HG03045 (cell line): Measurements from ENCODE around the gene LSP1.

ENCODE experiments used
- ATAC-seq: cut with Tn5 transposase; IDR thresholded peaks from one replicate; pipeline ENCODE4 v1.9.1; 2021; ENCODE audit warnings: mild to moderate bottlenecking, moderate library complexity; ENCODE audit not compliant: unreplicated experiment

Gene LSP1

DNA sequence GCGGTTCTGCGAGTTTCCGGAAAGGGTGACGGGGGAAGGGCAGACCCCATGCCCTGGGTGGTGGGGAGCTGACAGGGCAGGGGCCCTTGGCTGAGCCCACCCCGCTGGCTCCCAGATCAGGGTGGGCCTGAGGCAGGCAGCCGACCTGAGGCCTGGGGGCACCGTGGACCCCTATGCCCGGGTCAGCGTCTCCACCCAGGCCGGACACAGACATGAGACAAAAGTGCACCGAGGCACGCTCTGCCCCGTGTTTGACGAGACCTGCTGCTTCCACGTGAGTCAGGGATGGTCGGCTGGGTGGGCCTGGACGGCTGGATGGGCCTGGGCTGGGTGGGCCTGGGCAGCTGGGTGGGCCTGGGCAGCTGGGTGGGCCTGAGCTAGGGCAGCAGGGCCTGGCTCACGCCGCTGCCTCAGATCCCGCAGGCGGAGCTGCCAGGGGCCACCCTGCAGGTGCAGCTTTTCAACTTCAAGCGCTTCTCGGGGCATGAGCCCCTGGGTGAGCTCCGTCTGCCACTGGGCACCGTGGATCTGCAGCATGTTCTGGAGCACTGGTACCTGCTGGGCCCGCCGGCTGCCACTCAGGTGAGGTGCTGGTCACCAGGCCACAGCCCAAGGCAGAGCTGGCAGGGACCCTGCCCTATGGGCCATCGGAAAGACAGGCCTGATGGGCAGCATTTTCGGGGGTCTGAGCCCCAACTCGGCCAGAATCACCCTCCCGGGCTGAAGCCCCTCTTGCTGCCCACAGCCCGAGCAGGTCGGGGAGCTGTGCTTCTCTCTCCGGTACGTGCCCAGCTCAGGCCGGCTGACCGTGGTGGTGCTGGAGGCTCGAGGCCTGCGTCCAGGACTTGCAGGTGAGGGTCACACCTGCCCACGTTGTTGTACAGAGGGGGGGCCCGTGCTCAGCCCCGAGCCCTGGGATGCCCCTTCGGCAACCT, 16.6 kb upstream of the LSP1 start:
- no peak for ATAC-seq

DNA sequence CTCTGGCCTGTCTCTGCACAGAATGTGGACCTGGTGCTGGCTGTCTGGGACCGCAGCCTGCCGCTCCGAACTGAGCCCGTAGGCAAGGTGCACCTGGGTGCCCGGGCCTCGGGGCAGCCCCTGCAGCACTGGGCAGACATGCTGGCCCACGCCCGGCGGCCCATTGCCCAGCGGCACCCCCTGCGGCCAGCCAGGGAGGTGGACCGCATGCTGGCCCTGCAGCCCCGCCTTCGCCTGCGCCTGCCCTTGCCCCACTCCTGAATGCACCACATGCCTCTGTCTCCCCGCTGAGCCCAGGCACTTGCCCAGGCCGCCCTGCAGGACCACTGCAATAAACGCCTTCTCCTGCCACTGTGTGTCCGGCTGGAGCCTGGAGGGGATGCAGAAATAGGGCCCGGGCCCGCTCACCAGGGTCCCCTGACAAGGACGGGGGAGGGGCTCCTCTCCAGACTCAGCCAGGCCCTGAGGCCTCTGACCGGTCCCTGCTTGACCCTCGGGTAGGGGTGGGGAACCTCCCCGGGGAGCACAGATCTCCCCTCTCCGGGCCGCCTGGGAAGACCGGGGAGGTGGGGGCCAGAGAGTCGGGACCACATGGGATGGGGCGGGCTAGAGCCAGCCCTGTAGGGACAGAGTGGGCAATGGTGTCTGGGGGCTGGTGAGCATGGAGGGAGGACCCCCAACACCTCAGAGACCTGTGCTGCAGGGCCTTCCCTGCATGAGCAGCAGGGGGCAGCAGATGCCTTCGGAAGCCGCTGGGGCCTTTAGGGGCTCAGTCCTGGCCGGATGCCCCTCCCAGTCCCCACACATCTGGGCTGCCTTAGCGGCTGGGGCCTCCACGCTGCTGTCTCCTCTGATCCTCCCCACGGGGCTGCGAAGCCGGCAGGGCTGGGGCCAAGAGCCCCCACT, 15.5 kb upstream of the LSP1 start:
- ATAC-seq, result peak; percentile 51

DNA sequence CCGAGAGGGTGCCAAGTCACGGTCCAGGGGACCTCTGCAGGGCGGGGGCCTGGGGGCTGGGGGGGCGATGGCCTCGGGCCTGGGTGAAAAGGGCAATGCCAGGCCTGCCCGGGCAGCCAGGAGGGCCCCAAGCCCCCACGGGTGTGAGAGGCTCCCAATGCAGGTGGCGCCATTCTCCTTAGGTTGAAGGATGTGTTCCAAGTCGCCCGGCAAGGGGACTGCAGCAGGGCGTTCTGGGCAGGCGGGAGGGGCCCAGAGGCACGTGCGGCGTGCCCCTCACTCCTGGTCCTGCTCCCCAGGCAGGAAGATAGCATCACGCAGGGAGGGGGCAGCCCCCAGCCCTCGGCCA, 14.8 kb upstream of the LSP1 start:
- ATAC-seq, result no peak

DNA sequence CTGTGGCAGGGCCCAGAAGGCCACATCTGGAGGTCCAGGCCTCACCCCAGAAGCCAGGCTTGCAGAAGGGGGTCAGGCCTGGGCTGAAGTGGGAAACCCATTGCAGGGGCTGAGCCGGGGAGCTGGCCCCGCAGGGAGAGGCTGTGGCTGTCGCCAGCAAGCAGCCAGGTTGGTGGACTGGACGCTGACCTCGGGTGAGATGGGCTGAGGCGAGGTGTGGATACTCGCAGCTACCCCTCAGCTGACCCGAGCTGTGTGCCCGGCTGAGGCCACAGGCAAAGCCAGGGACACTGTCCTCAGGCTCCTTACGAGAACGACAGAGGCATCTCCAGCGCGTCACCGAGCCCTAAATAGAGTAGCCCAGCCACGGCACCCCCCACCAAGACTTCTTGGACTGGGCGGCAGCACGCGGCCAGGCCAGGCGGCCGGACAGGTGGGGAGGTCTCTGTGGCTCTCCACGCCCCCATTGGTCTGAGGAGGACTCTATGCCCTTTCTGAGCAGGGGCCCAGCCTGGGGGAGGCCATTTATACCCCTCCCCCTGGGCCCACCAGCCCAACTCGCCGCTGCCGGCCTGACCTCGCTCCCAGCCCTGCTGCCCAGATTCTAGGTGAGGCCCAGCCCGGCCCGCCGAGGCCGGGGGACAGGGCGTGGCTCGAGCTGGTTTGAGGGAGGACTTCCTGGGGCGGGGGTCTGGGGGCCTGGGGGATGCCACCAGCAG, 14.3 kb upstream of the LSP1 start, which contains the start of gene TNNI2:
Gene TNNI2 (plus strand): TSS at position 556 of the 719 bp plus-strand sequence. CDS start 716 bp downstream, outside the sequence.
- no peak for ATAC-seq

DNA sequence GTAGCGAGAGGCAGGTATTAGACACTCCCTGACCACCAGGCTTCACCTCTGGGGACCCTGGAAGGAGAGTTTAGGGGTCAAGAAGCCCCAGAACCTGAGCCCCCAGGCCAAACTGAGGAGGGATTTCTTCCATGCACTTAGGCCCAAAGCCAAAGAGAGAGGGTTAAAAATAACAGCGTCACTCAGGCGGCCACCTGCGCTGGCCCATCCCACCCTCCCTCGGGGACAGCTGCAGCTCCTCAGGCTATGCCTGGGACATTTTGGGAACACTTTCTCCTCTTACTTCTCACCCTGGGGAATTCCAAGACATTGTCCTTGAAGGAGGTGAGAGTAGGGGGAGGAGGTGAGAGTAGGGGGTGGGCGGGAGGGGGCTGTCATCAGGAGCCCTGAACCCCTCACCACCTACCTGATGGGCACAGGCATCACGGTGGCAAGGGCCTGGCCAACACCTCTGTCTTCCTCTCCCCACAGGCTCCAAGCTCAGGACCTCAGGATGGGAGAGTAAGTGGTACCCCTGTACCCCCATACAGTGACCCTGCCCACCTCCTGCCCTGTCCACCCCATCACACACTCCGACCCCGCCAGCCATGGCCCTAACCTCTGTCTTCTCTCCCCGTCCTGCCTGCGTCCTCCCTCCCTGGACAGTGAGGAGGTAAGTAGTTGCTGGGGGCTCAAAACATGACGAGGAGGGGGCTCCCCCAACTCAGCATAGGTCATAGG, 13.5 kb upstream of the LSP1 start:
- no peak for ATAC-seq

DNA sequence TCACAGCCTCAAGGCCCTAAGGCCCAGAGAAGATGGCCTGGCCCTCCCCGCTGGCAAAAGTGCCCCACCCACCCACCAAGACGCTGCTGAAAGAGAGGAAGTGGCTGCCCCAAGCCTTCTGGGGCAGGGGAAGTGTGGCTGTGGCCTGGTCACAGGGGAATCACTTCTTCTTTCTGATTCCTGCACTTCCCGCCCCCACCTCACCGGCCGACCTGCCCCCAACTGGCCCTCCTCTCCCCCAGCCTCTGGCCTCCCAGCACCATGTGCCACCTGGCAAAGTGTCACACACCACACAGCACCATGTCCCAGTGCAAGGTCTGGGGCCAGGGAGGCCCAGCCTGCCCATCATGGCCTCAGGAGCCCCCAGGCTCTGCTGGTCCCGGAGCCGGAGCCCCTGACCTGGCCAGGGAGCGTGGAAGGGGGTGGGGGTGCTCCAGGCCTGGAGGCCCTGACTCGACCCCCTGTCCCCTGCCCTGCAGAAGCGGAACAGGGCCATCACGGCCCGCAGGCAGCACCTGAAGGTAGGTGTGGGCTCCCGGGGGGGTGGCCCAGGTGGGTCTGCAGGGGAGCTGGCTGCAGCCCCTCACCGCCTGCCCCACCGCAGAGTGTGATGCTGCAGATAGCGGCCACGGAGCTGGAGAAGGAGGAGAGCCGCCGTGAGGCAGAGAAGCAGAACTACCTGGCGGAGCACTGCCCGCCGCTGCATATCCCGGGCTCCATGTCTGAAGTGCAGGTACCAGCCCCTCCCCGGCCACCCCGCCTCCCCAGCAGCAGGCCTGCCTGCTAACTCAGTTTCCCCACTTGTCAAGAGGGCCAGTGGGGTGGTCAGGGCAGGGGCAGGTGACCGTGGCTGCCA, 12.7 kb upstream of the LSP1 start:
- ATAC-seq, result no peak

DNA sequence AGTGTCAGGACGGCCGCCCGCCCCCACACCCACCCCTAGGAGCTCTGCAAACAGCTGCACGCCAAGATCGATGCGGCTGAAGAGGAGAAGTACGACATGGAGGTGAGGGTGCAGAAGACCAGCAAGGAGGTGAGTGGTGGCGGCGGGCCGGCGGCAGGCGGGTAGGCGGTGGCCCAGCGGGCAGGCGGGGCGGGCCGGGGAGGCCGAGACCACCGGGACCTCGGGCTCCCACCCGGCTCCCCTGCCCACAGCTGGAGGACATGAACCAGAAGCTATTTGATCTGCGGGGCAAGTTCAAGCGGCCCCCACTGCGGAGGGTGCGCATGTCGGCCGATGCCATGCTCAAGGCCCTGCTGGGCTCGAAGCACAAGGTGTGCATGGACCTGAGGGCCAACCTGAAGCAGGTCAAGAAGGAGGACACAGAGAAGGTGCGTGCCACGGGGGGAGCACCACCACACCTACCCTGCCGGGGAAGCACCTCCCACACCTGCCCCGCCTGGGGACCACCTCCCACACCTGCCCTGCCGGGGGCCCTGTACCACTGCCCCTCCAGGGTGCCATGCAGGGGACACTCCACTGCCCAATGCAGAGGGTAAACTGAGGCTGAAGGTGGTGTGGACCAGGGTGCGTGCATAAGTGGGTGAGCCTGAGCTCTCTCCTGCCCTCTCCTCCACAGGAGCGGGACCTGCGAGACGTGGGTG, 12.0 kb upstream of the LSP1 start:
- ATAC-seq, result no peak

DNA sequence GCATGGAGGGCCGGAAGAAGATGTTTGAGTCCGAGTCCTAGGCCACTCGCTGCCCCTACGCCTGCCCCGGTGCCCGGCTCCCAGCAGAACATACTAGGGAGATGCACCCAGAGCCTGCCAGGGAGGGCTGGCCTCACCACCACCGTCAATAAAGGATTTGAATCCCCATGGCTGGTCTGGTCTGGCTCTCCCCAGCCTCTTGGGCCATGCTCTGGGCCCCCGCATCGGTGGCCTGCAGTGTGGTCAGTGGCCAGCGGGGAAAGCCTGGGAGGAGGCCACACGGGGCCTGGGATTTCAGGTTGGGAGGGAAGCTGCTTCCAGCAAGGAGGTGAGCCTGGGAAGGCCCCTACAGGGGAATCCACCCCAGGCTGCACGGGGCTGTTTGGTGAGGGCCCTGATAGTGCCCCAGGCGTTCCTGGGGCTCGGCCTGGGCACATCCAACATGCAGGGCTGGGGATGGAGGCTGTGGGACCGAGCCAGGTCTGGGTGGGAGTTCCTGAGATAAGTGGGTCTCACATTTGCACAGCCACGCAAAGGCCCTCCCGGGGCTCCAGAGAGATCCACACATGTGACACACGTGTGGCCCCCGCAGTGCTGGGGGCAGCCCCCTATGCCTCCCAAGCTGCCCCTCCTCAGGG, 11.3 kb upstream of the LSP1 start:
- no peak for ATAC-seq

DNA sequence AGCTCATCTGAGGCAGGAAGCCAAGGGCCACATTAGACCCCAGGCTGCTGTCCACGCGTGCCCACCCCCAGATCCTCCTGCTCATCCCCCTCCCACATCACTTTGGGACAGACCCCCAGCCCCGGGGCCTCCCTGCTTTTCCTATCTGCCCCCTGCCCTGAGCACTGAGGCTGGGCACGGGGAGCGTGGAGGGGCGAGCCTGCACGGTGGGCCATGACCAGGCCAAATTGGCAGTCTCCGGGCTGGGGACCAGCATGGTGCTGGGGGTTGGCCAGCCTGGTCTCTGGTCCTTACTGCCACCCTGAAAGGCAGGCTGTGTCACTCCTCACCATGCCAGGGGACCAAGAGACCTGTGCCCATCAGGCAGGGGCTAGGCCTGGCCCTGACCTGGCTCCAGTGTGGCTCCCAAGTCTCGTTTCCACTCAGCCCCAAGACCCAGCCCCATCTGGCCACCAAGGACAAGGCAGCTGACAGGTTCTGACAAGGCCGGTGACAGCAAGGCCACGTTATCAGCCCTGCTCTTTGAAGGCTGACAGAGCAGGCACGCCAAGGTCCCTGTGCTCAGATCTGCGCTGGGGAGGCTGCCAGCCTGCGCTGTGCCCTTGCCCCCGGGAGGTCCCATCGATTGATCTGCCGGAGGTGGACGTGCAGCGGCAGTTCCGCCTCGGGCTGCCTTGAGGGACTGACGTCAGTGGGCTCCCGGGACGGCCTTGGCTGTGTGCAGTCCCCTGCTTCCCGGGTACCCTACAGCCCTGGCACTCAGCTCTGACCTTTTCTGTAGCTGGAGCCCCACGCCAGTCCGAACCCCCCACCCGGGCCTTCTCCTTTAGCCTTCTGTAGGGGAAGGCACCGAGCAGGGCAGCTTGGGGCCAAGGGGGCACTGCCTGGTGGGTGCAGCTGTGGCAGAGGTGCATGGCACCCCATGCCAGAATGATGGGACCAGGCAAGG, 10.5 kb upstream of the LSP1 start:
- no peak for ATAC-seq

DNA sequence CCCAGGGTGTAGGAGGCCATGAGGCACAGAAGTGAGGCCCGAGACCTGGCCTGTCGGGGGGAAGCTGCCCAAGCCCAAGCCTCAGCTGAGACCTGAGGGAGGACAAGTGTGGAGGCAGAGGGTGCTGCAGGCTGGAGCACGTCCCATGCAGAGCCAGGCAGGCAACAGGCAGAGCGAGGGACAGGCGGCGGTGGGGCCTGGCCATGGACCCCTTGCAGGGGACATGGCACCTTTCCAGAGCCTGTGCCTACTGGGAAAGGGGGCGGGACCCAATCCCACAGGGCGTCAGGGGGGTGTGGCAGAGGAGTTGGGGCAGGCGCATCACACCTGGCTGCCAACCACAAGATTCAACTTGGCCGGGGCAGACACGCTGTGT, 9.8 kb upstream of the LSP1 start:
- ATAC-seq, result no peak

DNA sequence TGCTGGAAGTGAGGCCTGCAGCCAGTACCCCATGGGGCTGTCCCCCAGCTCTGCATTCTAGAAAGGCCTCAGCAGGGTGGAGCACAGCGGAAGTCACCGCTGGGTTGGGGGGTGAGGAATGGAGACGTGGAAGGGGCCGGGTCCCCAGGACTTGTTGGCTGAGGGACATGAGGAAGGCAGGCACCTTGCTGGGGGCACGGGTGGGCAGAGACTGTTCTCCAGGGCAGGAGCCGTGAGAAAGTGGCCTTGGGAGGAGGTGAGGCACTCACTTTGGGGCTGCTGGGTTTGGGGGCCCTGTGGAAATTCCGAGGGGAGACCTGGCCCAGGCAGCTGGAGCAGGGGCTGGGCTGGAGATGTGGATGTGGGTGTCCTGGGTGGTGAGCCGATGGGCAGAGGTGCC, 9.1 kb upstream of the LSP1 start:
- no peak for ATAC-seq

DNA sequence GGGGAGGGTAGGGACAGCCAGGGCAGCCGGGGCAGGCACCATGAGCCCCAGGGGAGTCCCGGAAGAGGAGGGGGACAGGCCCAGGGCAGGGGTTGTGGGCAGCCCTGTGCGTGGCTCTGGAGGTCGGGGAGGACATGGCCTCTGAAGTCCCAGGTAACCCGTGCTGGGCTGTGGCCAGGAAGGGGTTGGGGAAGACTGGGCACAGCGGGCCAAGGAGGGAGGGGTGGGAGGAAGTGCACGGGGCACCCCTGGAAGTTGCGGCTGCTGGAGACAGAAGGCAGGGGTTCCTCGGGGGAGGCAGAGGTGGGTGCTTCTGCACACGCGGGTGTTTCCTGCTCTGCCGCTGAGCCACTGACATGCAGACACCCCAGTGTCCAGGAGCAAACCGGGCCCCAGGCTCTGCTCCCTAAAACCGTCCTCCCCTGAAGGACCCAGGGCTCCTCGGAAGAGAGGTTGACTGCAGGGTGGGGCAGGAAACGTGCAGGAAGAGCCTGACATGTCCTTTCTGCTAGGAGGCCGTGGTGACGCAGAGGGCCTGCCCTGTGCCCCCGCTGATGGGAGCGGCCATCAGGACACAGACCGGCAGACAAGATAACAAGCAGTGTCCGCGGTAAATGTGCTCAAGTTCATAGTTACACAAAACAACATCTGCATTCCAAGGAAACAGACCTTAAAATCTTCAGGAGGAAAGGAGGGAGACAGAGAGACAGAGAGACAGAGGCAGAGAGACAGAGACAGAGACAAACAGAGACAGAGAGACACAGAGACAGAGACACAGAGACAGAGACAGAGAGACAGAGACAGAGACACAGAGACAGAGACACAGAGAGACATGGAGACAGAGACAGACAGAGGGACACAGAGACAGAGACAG, 8.4 kb upstream of the LSP1 start:
- no peak for ATAC-seq

DNA sequence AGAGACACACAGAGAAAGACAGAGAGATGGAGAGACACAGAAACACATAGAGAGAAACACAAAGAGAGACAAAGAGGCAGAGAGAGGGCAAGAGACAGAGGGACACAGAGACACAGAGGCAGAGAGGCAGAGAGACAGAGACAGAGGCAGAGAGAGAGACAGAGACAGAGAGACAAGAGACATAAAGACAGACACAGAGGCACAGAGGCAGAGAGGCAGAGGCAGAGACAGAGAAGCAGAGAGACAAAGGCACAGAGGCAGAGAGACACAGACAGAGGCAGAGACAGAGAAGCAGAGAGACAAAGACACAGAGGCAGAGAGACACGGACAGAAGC, 7.8 kb upstream of the LSP1 start:
- no peak for ATAC-seq

DNA sequence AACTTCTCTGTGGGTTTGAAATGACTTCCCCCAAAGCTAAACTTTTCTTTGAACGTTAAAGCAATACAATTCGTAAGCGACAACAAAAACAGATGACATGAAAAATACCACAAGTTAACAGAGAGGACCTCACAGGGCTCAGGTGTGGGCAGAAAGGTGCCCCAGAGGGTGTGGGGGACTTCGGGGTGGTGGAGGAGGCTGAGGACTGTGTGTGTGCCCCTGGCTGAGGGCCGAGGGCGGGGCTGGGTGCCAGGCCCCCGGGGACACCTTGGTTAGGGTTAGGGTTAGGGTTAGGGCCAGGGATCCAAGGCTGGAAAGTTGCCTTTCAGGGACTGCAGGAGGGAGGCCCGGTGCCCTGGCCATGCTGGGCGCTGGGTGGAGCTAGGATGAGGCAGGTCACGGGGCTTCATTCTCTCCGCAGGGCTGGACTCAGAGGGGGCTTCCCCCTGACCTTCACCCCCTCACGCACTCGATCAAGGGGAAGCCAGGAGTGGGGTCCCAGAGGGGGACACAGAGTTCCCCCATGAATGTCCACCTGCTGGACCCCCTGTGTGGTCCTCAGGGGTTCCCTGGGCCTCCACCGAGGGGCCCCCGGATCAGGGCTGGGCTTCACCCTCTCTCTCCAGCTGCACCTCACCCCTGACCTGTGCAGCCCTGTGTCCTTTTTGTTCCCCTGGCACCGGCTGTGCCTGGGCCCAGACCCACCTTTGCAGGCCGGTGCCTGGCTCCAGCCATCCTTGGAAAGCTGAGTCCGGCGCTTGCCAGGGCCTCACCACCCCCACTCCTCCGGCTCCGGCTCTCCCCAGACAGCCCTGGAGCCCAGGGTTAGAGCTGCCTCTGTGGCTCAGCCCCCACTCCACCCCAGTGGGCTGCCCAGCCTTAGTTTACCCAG, 7.1 kb upstream of the LSP1 start:
- no peak for ATAC-seq

DNA sequence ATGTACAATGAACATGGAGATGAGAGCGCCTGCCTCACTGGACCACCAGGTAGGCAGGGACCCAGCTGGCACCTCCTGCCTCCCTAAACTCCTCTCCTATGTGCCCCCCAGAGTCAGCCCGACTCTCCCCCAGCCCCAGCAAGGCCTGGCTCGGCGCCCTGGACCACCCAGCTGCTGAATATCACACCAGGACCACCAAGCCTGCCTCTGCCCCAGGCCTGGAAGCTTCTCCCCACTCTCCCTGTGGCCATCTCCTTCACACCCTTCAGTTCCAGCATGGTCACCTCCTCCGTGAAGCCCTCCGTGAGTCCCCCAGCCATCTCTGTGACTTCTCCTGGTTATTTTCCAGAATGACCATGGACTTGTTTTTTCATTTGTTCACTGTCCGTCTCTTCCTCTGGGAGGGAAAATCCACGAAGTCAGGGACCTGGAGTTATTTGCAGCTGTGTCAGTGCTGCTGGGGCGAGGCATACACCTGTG, 6.4 kb upstream of the LSP1 start:
- ATAC-seq, result no peak
